Measurements from ENCODE around the gene ANKS6. TPM values are rescaled to one million over a fixed set of nuclear protein-coding genes. Genes with fewer than 3 reads are reported as not detected.

ANKS6 gene
- total RNA-seq, 3 donors from 2014 or later (not counting 1 experiment from before 2014, with no cell fraction given), result 8.1 to 12.6 (median 10.5) TPM

- Mint-ChIP-seq H3K4me3 (no peak overlapping the region), H3K36me3 (no peaks in the 10 kb centered on the region), H3K4me1 (no peaks in the 10 kb centered on the region), H3K27ac (no peak overlapping the region), H3K9me3 (no peaks in the 10 kb centered on the region), H3K27me3 (ENCODE audit: low read depth in 2 of 2) (peaks cover 9 to 23% of the 10 kb centered on the region in 2 donors)
- Histone ChIP-seq H3K9me3 (ENCODE audit: control insufficient read depth, insufficient read depth, low read length) (no peaks in the 10 kb centered on the region), H3K4me3 (ENCODE audit: low read length) (no peak overlapping the region), H3K36me3 (ENCODE audit: control insufficient read depth, insufficient read depth, low read length) (no peaks in the 10 kb centered on the region), H3K4me1 (ENCODE audit: control insufficient read depth, insufficient read depth, low read length) (no peaks in the 10 kb centered on the region), H3K27me3 (ENCODE audit: control insufficient read depth, insufficient read depth, low read length) (peaks cover 3% of the 10 kb centered on the region), H3K27ac (ENCODE audit: low read length) (no peak overlapping the region)
- WGBS (ENCODE audit: insufficient coverage), result 36% methylated on average over 5 of the region's 5 CpGs
- no peak for DNase-seq
- TF ChIP-seq, protein P1, sequence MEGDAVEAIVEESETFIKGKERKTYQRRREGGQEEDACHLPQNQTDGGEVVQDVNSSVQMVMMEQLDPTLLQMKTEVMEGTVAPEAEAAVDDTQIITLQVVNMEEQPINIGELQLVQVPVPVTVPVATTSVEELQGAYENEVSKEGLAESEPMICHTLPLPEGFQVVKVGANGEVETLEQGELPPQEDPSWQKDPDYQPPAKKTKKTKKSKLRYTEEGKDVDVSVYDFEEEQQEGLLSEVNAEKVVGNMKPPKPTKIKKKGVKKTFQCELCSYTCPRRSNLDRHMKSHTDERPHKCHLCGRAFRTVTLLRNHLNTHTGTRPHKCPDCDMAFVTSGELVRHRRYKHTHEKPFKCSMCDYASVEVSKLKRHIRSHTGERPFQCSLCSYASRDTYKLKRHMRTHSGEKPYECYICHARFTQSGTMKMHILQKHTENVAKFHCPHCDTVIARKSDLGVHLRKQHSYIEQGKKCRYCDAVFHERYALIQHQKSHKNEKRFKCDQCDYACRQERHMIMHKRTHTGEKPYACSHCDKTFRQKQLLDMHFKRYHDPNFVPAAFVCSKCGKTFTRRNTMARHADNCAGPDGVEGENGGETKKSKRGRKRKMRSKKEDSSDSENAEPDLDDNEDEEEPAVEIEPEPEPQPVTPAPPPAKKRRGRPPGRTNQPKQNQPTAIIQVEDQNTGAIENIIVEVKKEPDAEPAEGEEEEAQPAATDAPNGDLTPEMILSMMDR (IDR thresholded peaks at IDR 0.05), result no peak
- ATAC-seq, result no peak
- intact Hi-C loops (cut with micrococcal nuclease), result no loop called here
Measured at GRCh38 chr9:98726735-98727134, 69.6 kb downstream of the ANKS6 start.

DNA sequence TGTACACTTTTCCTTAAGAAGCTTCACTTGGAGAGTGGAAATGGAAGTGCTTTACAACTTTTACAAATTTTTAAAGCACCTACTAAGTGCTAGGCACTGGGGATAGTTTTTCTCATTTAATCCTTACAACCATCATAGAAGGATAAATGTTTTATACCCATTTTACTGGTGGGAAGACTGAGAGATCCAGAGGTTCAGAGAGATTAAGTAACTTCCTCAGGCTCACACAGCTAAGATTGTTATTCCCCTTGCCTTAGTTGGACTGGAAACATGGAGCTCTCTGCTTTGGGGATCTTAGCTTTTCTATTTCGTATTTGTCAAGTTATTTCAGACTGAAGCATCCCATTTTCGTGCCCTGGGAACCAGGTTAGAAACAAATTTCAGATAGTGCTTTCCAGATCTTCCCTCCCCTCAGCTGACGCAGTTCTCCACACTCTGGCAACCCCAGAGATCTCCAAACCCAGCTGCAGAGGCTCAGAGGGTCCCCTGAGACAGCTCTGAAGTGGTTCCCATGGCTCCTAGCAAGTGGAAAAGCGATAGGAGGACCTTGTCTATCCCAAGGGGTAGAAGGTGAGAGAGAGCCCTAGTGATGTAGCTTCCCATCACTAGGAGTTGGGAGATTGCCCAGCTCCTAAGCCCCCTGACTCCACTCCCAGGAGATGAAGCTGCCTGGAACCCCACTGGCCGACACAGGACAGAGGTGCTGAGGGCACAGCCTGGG lies 71.4 kb downstream of the ANKS6 start:
- Histone ChIP-seq H3K27ac (ENCODE audit: low read length) (no peak overlapping the region), H3K4me3 (ENCODE audit: low read length) (no peak overlapping the region), H3K27me3 (ENCODE audit: control insufficient read depth, insufficient read depth, low read length) (peaks cover 3% of the 10 kb centered on the region), H3K36me3 (ENCODE audit: control insufficient read depth, insufficient read depth, low read length) (no peaks in the 10 kb centered on the region), H3K4me1 (ENCODE audit: control insufficient read depth, insufficient read depth, low read length) (no peaks in the 10 kb centered on the region), H3K9me3 (ENCODE audit: control insufficient read depth, insufficient read depth, low read length) (no peaks in the 10 kb centered on the region)
- TF ChIP-seq, protein P1 (IDR thresholded peaks at IDR 0.05), result no peak
- DNase-seq (no peak), ATAC-seq (no peak)
- intact Hi-C loops (cut with micrococcal nuclease), result no loop called here
- 71% methylated on average over 5 of the region's 5 CpGs for WGBS (ENCODE audit: insufficient coverage)
- no peak overlapping the region for H3K27ac Mint-ChIP-seq
- no peaks in the 10 kb centered on the region for H3K4me1 Mint-ChIP-seq
- H3K9me3 Mint-ChIP-seq, result no peaks in the 10 kb centered on the region
- H3K36me3 Mint-ChIP-seq, result no peaks in the 10 kb centered on the region
- H3K27me3 Mint-ChIP-seq (ENCODE audit: low read depth in 2 of 2), result peaks cover 12 to 23% of the 10 kb centered on the region in 2 donors
- H3K4me3 Mint-ChIP-seq, result no peak overlapping the region

DNA sequence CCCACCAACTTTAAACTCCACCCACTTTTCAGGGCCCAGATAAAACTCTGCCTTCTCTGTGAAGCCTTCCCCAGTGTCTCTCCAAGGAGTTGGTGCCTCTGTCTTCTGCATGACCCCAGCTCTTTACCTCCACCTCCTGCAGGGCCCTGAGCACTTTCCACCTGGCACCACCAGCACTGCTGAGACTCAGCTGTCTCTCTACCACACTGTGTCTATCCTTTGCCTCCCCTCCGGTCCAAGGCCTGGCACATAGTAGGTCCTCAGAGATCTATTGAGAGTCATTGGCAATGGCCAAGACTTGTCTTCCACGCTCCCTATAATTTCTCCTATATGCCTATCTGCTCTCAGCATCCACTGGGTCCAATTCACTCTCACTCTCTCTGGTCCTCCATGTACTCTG lies 74.7 kb downstream of the ANKS6 start:
- ATAC-seq, result no peak
- peaks cover 14 to 16% of the 10 kb centered on the region in 2 donors for H3K27me3 Mint-ChIP-seq (ENCODE audit: low read depth in 2 of 2)

More for the DNA sequence above, 74.7 kb downstream of the ANKS6 start:
- H3K4me1 Mint-ChIP-seq, result no peaks in the 10 kb centered on the region
- no peaks in the 10 kb centered on the region for H3K36me3 ChIP-seq (ENCODE audit: control insufficient read depth, insufficient read depth, low read length)
- TF ChIP-seq, protein P1 (IDR thresholded peaks at IDR 0.05), result no peak
- DNase-seq, result no peak
- no peaks in the 10 kb centered on the region for H3K4me1 ChIP-seq (ENCODE audit: control insufficient read depth, insufficient read depth, low read length)
- WGBS (ENCODE audit: insufficient coverage), result 89% methylated on average over 2 of the region's 2 CpGs
- H3K4me3 ChIP-seq (ENCODE audit: low read length), result no peak overlapping the region
- H3K4me3 Mint-ChIP-seq, result no peak overlapping the region
- no peaks in the 10 kb centered on the region for H3K9me3 Mint-ChIP-seq
- no peak overlapping the region for H3K27ac ChIP-seq (ENCODE audit: low read length)
- intact Hi-C loops (cut with micrococcal nuclease), result no loop called here
- H3K27me3 ChIP-seq (ENCODE audit: control insufficient read depth, insufficient read depth, low read length), result peaks cover 3% of the 10 kb centered on the region
- no peaks in the 10 kb centered on the region for H3K9me3 ChIP-seq (ENCODE audit: control insufficient read depth, insufficient read depth, low read length)
- no peak overlapping the region for H3K27ac Mint-ChIP-seq
- no peaks in the 10 kb centered on the region for H3K36me3 Mint-ChIP-seq

Data from natural killer cell (primary cell).